GM12872 (cell line): ENCODE data around the gene SCN8A.

Experiments used
- TF ChIP-seq, protein P1 (sequence below): IDR thresholded peaks from 3 replicates; pipeline ENCODE4 v1.5.1; 2011; ENCODE audit warnings: low read depth, mild to moderate bottlenecking, low read length, moderate library complexity; ENCODE audit not compliant: insufficient read depth

The SCN8A gene

DNA sequence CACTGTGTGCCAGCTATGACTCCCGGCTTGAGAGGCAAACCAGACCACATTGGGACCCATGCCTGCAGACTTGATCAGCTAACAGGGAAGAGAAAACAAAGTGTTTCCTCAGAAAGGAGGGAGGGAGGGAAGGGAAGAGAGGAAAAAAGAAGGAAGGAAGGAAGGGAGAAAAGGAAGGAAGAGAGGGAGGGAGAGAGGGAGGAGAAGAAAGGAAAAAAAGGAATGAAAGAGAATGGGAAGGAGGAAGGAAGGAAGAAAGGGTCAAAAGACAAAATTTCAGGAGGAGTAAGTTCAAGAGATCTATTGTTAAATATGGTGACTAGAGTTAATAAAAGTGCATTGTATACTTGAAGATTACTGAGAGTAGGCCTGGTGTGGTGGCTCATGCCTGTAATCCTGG lies 238.6 kb downstream of the SCN8A start:
- TF ChIP-seq, protein P1, sequence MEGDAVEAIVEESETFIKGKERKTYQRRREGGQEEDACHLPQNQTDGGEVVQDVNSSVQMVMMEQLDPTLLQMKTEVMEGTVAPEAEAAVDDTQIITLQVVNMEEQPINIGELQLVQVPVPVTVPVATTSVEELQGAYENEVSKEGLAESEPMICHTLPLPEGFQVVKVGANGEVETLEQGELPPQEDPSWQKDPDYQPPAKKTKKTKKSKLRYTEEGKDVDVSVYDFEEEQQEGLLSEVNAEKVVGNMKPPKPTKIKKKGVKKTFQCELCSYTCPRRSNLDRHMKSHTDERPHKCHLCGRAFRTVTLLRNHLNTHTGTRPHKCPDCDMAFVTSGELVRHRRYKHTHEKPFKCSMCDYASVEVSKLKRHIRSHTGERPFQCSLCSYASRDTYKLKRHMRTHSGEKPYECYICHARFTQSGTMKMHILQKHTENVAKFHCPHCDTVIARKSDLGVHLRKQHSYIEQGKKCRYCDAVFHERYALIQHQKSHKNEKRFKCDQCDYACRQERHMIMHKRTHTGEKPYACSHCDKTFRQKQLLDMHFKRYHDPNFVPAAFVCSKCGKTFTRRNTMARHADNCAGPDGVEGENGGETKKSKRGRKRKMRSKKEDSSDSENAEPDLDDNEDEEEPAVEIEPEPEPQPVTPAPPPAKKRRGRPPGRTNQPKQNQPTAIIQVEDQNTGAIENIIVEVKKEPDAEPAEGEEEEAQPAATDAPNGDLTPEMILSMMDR: no peak

DNA sequence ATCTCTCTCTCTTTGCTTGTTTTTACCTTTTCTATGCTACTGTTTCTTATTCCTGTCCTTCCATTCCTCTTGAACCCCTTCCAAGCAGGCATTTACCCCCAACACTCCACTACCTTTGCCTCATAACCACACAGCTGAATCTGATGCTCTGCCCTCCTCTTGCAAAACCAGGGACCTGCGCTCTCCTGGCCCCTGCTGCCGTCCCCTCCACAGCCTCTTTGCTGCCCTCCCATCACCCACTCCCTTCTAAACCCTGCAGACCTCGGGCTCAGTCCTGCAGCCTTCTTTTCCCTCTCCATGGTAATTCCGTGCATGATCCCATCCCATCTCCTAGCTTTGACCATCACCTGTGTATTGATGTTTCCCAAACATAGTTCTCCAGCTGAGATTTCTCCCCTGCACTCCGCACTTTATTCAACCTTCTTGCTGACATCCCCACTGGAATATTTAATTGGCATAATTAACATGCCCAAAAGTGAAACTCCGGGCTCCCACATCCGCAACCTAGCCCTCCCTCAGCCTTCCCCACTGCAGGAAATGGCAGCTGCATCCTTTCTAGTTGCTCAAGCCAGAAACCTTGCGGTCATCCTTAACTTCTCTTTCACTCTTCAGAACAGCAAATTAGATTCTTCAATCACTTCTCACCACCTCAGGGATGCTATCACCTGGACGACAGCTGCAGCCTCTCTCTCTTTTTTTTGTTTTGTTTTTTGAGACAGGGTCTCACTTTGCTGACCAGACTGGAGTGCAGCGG lies 241.5 kb downstream of the SCN8A start:
- TF ChIP-seq, protein P1: no peak

DNA sequence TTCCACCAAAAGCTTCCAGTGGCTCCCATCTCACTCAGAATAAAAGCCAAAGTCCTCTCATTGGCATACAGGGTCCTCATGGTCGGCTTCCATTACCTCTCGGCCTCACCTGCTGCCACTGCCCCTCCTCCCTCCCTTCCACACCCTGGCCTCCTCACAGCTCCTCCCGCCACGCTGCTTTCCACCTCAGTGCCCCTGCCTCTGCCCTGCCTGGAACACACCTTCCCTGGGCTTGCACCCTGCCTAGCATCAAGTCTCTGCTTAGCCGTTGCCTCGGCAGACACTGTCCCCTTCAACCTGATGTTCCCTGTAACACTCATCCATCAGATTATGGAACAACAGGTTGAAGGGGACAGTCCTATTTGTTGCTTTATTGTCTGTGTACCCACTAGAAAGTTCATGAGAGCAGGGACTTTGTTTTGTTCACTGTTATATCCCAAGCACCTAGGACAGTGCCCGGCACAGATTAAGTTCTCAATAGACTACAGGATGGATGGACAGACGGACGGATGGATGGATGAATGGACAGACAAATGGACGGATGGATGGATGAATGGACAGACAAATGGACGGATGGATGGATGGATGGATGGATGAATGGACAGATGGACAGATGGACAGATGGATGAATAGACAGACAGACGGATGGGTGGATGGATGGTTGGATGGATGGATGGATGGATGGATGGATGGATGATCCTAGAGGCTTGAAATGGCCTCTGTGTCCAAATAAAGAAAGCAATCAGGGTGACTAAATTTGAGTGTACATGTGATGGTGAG lies 242.6 kb downstream of the SCN8A start:
- TF ChIP-seq, protein P1: no peak

DNA sequence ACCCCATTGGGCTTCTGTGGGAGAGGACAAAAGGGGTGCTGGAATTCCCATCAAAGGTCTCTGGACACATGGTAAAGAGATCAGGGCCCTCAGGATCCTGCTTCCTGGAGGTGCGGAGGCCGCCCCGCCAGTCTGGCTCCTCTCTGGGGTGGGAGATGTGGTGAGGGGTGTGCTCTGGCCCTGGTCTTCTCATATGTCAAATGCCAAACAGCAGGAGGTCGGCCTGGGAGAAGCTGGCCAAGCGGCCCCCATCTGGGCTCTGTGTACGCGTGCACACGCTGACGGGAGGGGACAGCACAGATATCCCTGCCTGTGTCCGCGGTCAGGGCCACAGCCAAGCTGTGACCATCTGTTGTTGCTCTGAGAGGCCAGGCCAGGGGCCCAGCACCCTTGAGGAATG lies 243.4 kb downstream of the SCN8A start:
- TF ChIP-seq, protein P1: no peak

DNA sequence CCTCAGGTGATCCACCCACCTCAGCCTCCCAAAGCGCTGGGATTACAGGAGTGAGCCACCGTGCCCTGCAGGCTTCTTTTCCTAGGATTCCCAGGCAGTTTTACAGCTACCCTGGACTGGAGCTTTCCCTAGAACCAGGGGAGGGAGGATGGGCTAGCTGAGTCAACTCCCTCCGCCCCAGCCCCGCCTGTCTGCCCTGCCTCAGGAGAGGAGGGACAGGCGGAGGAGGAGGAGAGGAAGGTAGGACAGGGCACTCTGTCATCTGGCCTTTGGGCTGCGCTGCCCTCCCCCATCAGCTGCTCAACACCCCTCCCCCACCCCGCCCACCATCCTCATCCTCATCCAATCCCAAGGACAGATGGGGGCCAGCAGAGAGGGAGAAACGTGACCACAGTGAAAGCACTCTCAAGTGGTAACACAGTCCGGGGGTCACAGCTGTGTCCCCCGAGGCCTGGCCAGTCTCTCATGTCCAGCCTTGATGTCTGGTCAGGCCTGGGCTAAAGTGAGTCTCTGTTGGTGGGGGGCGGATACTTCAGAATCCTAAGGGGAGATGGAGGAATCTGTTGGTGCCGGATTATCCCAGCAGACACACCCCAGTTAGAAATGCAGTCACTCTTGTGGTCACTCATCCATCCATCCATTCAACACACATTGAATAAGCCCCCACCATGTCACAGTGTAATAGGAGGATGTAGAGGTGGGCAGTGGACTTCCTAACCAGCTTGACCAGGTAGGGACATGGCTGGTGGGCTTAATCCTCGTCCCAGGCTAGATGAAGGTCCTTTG lies 245.2 kb downstream of the SCN8A start:
- TF ChIP-seq, protein P1: no peak

DNA sequence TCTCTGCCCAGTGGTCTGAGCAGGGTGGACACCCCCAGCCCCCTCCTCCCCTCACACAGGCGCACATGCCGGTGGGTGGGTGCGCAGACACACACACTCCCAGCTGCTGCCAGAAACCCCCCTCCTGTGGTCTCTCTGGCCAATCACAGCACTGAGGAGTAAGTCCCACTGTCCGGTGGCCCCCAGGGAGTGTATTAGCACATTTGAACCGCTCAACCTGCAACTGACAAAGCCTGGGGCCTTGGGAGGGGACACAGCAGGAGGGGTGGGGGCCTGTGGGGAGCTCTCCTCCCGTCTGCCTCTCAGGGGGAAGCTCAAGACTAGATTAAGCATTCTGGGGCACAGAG lies 245.8 kb downstream of the SCN8A start:
- TF ChIP-seq, protein P1: no peak

DNA sequence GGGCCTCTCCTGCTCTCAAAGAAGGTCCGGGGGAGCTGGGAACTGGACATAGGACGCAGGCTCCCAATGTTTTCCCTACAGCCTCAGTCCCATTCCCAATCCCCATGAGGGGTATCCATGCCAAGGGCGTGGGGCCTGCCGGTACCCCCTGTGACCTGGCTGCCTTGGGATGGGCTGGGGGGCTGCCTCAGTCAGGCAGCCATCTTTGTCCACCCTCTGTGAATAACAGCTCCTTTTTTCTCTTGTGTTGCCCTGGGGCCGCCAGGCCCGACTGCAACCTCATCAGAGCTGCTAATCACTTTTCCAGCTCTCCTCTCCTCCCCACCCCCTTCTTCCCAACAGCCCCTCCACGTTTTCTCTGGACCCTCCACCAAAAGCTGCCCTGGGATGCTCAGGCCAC lies 246.3 kb downstream of the SCN8A start:
- TF ChIP-seq, protein P1: no peak
